ENCODE data around the gene LIMD2.
"Not testable (repeated sequence)": the region's sequence is repeated elsewhere in the genome, so short reads cannot be mapped to it uniquely, and the experiment has no call there.

The LIMD2 gene

GRCh38 chr17:63740464-63741142 lies 40.7 kb upstream of the LIMD2 start:
- Histone ChIP-seq H2AFZ (ENCODE audit: low read length) (peak overlapping the region; percentile 89), H3K9ac (ENCODE audit: low read length) (peak overlapping the region; percentile 95), H3F3A (ENCODE audit: insufficient read depth, low read length) (peaks cover 22% of the 10 kb centered on the region), H3K9me2 (replicated peaks; ENCODE audit: insufficient read depth, low read length) (no peaks in the 10 kb centered on the region), H3K27ac (ENCODE audit: low read length) (peak overlapping the region; percentile 91; the same call in 1 of the 2 replicates), H3K4me2 (ENCODE audit: low read depth, low read length) (peak overlapping the region; percentile 95), H3K27me3 (replicated peaks; ENCODE audit: insufficient read depth, low read length) (no peaks in the 10 kb centered on the region), H3K36me3 (replicated peaks; ENCODE audit: insufficient read depth, low read length) (0 out of 2 replicates have a peak, but pooled peaks cover 2% of the 10 kb centered on the region), H3K9me3 (replicated peaks; ENCODE audit: insufficient read depth, low read length) (no peaks in the 10 kb centered on the region), H3K4me3 (ENCODE audit: low read length) (peak overlapping the region; percentile 96), H4K20me1 (ENCODE audit: insufficient read depth, low read length) (no peaks in the 10 kb centered on the region), H3K79me2 (ENCODE audit: low read length) (peaks cover 17% of the 10 kb centered on the region), H3K4me1 (ENCODE audit: low read length) (no peaks in the 10 kb centered on the region)
- no peak for TF ChIP-seq CTCF (IDR thresholded peaks at IDR 0.05; ENCODE audit: low read length)
- TF ChIP-seq EZH2phosphoT487 (IDR thresholded peaks at IDR 0.05; ENCODE audit: low read length): no peak
- TF ChIP-seq EZH2 (optimal IDR thresholded peaks at IDR 0.05; ENCODE audit: low read depth, low read length): no peak
- peak; percentile 19 for DNase-seq

DNA sequence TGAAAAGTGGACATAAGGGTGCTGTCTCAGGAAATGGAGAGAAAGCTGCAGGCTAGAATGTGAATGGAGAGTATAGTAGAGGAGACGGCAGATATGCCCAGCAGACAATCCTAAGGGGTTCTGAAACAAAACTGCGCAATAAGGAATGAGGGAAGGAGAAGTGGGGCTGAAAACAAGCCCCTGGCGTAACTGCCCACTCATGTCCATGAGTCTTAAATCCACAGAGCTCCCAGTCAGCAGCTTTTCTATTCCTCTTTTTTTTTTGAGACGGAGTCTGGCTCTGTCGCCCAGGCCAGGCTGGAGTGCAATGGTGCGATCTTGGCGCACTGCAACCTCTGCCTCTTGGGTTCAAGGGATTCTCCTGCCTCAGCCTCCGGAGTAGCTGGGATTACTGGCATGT lies 35.8 kb upstream of the LIMD2 start:
- H3K79me2 ChIP-seq (ENCODE audit: low read length): peaks cover 9% of the 10 kb centered on the region
- no peaks in the 10 kb centered on the region for H3K9me2 ChIP-seq (replicated peaks; ENCODE audit: insufficient read depth, low read length)
- no peaks in the 10 kb centered on the region for H3K9me3 ChIP-seq (replicated peaks; ENCODE audit: insufficient read depth, low read length)
- H3K4me2 ChIP-seq (ENCODE audit: low read depth, low read length): no peak overlapping the region
- no peak for DNase-seq
- no peaks in the 10 kb centered on the region for H4K20me1 ChIP-seq (ENCODE audit: insufficient read depth, low read length)
- H3K4me3 ChIP-seq (ENCODE audit: low read length): no peak overlapping the region
- 0 out of 2 replicates have a peak, but pooled peaks cover 2% of the 10 kb centered on the region for H3K36me3 ChIP-seq (replicated peaks; ENCODE audit: insufficient read depth, low read length)
- H3K9ac ChIP-seq (ENCODE audit: low read length): no peak overlapping the region
- H3K4me1 ChIP-seq (ENCODE audit: low read length): no peaks in the 10 kb centered on the region
- no peak for TF ChIP-seq EZH2 (optimal IDR thresholded peaks at IDR 0.05; ENCODE audit: low read depth, low read length)
- no peak for TF ChIP-seq EZH2phosphoT487 (IDR thresholded peaks at IDR 0.05; ENCODE audit: low read length)
- no peak for TF ChIP-seq CTCF (IDR thresholded peaks at IDR 0.05; ENCODE audit: low read length)
- no peak overlapping the region for H2AFZ ChIP-seq (ENCODE audit: low read length)
- H3K27ac ChIP-seq (ENCODE audit: low read length): no peak overlapping the region
- peaks cover 2% of the 10 kb centered on the region; the same call in 1 of the 2 replicates for H3F3A ChIP-seq (ENCODE audit: insufficient read depth, low read length)
- no peaks in the 10 kb centered on the region for H3K27me3 ChIP-seq (replicated peaks; ENCODE audit: insufficient read depth, low read length)

DNA sequence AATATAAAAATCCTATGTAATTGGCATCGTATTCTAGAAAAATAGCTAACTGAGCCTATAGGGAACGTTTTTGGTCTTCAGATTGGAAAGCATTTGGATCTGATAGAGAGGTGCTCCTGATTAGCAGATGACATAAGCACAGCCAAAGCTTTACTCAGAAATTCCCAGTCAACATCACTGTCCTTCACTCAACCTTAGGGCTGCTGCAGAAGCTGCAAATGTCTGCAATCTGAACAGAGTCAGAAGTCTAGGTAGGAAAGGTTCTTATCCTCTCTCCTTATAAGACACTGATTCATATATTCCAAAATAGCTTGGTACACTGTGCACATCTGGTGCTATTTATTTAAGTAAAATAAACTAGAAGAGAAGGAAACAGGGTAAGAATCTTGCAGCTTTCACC lies 22.5 kb upstream of the LIMD2 start:
- Histone ChIP-seq H3K27me3 (replicated peaks; ENCODE audit: insufficient read depth, low read length) (no peaks in the 10 kb centered on the region), H3K4me1 (ENCODE audit: low read length) (no peaks in the 10 kb centered on the region), H3K9ac (ENCODE audit: low read length) (no peak overlapping the region), H3K4me2 (ENCODE audit: low read depth, low read length) (no peak overlapping the region), H3K9me3 (replicated peaks; ENCODE audit: insufficient read depth, low read length) (no peaks in the 10 kb centered on the region), H3K36me3 (replicated peaks; ENCODE audit: insufficient read depth, low read length) (no peaks in the 10 kb centered on the region), H3K79me2 (ENCODE audit: low read length) (no peaks in the 10 kb centered on the region), H3F3A (ENCODE audit: insufficient read depth, low read length) (no peaks in the 10 kb centered on the region), H3K27ac (ENCODE audit: low read length) (no peak overlapping the region), H3K4me3 (ENCODE audit: low read length) (no peak overlapping the region), H2AFZ (ENCODE audit: low read length) (no peak overlapping the region), H3K9me2 (replicated peaks; ENCODE audit: insufficient read depth, low read length) (no peaks in the 10 kb centered on the region), H4K20me1 (ENCODE audit: insufficient read depth, low read length) (no peaks in the 10 kb centered on the region; the same call in 1 of the 2 replicates)
- no peak for DNase-seq
- TF ChIP-seq EZH2phosphoT487 (IDR thresholded peaks at IDR 0.05; ENCODE audit: low read length): no peak
- no peak for TF ChIP-seq CTCF (IDR thresholded peaks at IDR 0.05; ENCODE audit: low read length)
- no peak for TF ChIP-seq EZH2 (optimal IDR thresholded peaks at IDR 0.05; ENCODE audit: low read depth, low read length)

DNA sequence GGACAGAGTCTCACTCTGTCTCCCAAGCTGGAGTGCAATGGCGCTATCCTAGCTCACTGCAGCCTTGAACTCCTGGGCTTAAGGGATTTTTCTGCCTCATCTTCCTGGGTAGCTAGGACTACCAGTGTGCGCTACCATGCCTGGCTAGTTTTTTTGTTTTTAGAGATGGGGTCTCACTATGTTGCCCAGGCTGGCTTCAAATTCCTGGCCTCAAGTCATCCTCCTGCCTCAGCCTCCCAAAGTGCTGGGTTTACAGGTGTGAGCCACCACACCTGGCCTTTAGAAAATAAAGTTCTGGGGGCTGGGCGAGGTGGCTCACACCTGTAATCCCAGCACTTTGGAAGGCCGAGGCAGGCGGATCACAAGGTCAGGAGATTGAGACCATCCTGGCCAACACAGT lies 20.3 kb upstream of the LIMD2 start:
- not testable (repeated sequence) for H2AFZ ChIP-seq (ENCODE audit: low read length); H4K20me1 ChIP-seq (ENCODE audit: insufficient read depth, low read length); H3K27me3 ChIP-seq (replicated peaks; ENCODE audit: insufficient read depth, low read length); H3K9me3 ChIP-seq (replicated peaks; ENCODE audit: insufficient read depth, low read length); H3K36me3 ChIP-seq (replicated peaks; ENCODE audit: insufficient read depth, low read length); DNase-seq; H3K79me2 ChIP-seq (ENCODE audit: low read length); H3K9ac ChIP-seq (ENCODE audit: low read length); H3K4me1 ChIP-seq (ENCODE audit: low read length); H3K9me2 ChIP-seq (replicated peaks; ENCODE audit: insufficient read depth, low read length); H3F3A ChIP-seq (ENCODE audit: insufficient read depth, low read length); H3K4me3 ChIP-seq (ENCODE audit: low read length); H3K4me2 ChIP-seq (ENCODE audit: low read depth, low read length); H3K27ac ChIP-seq (ENCODE audit: low read length)
